ENCODE data around the gene RBM20. TPM values are rescaled to one million over a fixed set of nuclear protein-coding genes. Genes with fewer than 3 reads are reported as not detected.

The RBM20 gene
- total RNA-seq, 2 experiments from 2014 or later: 0.06 to 0.17 TPM

DNA sequence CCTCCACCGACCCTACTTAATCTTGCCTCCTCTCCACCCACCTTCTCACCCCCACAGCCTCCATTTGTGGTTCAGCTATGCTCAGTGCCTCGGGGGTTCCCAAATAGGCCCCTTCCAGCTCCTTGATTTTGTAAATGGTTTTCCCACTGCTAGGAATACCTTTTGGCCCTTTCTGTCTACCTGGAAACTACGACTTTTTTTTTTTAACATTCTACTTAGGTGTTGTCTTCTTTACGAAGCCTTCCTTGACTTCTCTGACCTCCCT, 200.4 kb downstream of the RBM20 start:
- Mint-ChIP-seq H3K36me3 (no peaks in the 10 kb centered on the region), H3K9me3 (peaks cover 1% of the 10 kb centered on the region), H3K4me1 (peaks cover 44% of the 10 kb centered on the region), H3K27me3 (no peaks in the 10 kb centered on the region), H3K27ac (no peak overlapping the region), H3K4me3 (no peak overlapping the region)
- ATAC-seq (ENCODE audit: low read depth) (no peak), DNase-seq (no peak)
- POLR2A ChIA-PET: interaction anchor here (2.3 to 3.4 kb wide), 2 partner anchors 13 to 15 kb away, joined by 7 to 21 read pairs; no protein-coding TSS in a partner anchor

DNA sequence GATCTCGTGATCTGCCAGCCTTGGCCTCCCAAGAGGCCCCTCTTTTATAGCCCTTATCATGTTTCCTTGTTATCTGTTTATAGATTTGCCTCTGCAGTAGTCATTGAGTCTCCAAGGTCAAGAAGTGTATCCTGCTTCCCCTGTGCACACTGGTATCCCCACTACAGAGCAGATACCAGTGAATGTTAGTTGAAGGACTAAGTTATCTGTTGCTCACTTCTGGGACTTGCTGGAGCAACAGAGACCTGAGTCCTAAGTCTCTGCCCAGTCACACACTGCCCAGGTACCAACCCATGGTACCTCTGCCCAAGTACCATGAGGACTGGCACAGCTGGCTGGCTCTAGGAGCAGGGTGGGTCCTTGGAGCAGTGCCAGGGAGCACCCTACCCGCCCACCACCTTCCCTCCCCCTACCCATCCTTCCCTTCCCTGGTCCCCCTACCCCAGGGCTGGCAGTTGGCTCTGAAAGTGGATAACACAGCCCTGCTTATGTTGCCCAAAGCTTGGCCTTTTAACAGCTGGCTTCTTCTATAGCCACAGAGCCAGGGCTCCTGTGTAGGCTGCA, 201.1 kb downstream of the RBM20 start:
- POLR2A ChIA-PET: interaction anchor here (0.7 to 3.4 kb wide), 3 partner anchors 9 to 26 kb away, joined by 3 to 21 read pairs (median 4); partner anchors contain the start of gene PDCD4
- ATAC-seq (ENCODE audit: low read depth): no peak
- Mint-ChIP-seq H3K4me1 (peaks cover 52% of the 10 kb centered on the region), H3K4me3 (no peak overlapping the region), H3K27me3 (no peaks in the 10 kb centered on the region), H3K9me3 (peaks cover 1% of the 10 kb centered on the region), H3K36me3 (no peaks in the 10 kb centered on the region), H3K27ac (no peak overlapping the region)
- DNase-seq: no peak

DNA sequence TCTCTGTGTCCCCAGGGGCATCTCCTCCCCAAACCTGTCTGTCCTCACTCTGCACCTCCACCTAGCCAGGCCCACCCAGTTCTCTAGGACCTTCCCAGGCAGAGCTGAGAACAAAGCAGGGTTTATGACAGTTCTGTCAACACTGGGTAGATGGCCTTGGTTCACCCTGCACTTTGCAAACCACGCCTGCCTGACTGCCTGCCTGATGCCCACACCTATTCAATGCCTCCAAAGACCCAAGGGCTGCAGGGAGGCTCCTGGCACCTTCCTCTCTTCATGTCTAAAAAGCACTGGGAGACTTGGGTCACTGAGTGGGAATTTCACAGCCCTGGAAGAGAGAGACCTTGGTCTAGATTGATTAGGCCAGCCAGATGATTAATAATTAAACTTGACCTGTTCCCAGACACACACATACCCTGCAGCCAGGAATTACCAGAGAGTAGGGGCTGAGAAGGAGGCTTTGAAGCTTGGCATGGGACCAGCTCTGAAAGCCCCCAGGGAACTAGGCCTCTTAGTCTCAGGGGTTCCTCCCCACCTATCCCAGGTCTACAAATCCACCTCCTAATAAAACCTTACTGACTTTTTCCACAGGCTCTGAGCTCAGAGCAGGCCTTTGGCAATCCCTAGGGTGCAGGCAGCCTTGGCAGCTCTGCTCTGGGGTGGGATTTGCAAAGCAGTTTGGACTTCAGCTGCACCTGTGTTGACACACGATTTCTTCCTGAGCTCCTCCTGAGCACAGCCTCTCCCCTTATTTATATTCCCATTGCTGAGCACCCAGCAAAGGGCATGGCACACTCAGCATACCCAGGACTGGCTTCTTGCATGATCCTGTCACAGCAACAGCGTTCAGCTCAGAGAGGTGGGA, 201.9 kb downstream of the RBM20 start:
- H3K4me1 Mint-ChIP-seq: peaks cover 57% of the 10 kb centered on the region
- H3K27me3 Mint-ChIP-seq: no peaks in the 10 kb centered on the region
- H3K9me3 Mint-ChIP-seq: peaks cover 1% of the 10 kb centered on the region
- DNase-seq (no peak), ATAC-seq (ENCODE audit: low read depth) (no peak)
- peak overlapping the region; percentile 5 for H3K27ac Mint-ChIP-seq
- no peaks in the 10 kb centered on the region for H3K36me3 Mint-ChIP-seq
- no peak overlapping the region for H3K4me3 Mint-ChIP-seq
- POLR2A ChIA-PET: interaction anchor here (1.1 to 1.5 kb wide), 3 partner anchors 15 to 25 kb away, joined by 3 to 5 read pairs (median 4); partner anchors contain the start of gene PDCD4

DNA sequence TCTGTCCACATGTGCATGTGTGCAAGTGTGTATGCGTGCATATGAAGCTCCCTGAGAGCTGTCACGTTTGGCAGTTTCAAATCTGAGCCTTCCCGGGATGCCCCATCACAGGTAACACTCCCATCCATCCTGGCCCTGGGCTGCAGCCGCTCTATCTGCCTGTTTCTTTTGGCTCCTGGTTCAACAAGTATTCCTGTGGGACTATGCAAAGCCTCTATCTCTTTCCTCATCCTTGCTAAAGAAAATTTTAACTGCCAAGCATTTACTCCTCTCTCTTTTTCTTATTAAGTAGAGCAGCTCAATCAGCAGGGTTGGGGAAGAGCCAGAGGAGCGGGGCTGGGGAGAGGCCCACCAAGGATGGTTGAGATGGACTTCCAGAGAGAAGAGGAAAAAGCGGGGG, 203.2 kb downstream of the RBM20 start:
- H3K27me3 Mint-ChIP-seq: no peaks in the 10 kb centered on the region
- no peak for ATAC-seq (ENCODE audit: low read depth)
- H3K9me3 Mint-ChIP-seq: peaks cover 1% of the 10 kb centered on the region
- no peak for DNase-seq
- H3K4me1 Mint-ChIP-seq: peaks cover 60% of the 10 kb centered on the region
- H3K27ac Mint-ChIP-seq: peak overlapping the region; percentile 2
- H3K4me3 Mint-ChIP-seq: no peak overlapping the region
- H3K36me3 Mint-ChIP-seq: no peaks in the 10 kb centered on the region
- POLR2A ChIA-PET: interaction anchor here (0.7 kb wide), 1 partner anchor 11 kb away, joined by 3 read pairs; no protein-coding TSS in a partner anchor

DNA sequence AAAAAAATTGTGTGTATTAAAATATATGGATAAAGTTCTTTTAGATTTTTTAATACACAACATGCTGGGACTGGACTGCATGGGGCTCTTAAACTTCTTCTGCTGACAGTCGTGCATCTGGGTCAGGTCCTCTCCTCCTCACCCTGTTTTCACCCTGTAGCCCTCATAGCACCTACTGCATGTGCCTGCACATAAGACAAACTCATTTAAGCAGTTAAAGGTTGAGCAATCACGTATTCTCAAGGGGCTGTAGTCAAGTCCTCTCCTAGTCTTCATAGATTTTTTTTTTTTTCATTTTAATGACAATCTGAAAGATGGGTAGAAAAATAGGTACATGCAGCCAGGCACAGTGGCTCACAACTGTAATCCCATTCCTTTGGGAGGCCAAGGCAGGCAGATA, 204.0 kb downstream of the RBM20 start:
- H3K27me3 Mint-ChIP-seq: no peaks in the 10 kb centered on the region
- peaks cover 1% of the 10 kb centered on the region for H3K9me3 Mint-ChIP-seq
- ATAC-seq (ENCODE audit: low read depth) (no peak), DNase-seq (no peak)
- POLR2A ChIA-PET: no interaction called here
- H3K36me3 Mint-ChIP-seq: no peaks in the 10 kb centered on the region
- H3K4me1 Mint-ChIP-seq: peaks cover 60% of the 10 kb centered on the region
- H3K27ac Mint-ChIP-seq: no peak overlapping the region
- no peak overlapping the region for H3K4me3 Mint-ChIP-seq

DNA sequence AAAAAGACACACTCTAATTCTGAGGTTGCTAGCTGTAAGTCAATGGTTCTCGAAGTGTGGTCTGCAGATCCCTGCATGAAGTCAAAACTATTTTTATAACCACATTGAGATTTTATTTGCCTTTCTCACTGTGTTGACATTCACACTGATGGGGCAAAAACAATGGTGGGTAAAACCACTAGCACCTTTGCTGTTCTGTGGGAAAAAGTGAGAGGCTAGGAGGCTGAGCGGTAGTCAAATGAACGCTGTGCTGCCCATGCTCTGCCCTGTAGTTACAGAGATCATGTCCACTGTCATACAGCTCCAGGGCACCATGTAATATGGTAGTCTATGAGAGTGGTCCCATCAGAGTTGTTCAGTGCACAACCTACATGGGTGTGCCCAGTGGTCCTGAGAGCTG, 206.0 kb downstream of the RBM20 start:
- POLR2A ChIA-PET: interaction anchor here (1.0 to 1.8 kb wide), 3 partner anchors 9 to 22 kb away, joined by 3 to 6 read pairs (median 4); partner anchors contain the start of gene PDCD4
- H3K36me3 Mint-ChIP-seq: peaks cover 2% of the 10 kb centered on the region
- no peak overlapping the region for H3K4me3 Mint-ChIP-seq
- H3K27ac Mint-ChIP-seq: no peak overlapping the region
- peaks cover 1% of the 10 kb centered on the region for H3K9me3 Mint-ChIP-seq
- H3K27me3 Mint-ChIP-seq: no peaks in the 10 kb centered on the region
- DNase-seq (no peak), ATAC-seq (ENCODE audit: low read depth) (no peak)
- H3K4me1 Mint-ChIP-seq: peaks cover 58% of the 10 kb centered on the region

DNA sequence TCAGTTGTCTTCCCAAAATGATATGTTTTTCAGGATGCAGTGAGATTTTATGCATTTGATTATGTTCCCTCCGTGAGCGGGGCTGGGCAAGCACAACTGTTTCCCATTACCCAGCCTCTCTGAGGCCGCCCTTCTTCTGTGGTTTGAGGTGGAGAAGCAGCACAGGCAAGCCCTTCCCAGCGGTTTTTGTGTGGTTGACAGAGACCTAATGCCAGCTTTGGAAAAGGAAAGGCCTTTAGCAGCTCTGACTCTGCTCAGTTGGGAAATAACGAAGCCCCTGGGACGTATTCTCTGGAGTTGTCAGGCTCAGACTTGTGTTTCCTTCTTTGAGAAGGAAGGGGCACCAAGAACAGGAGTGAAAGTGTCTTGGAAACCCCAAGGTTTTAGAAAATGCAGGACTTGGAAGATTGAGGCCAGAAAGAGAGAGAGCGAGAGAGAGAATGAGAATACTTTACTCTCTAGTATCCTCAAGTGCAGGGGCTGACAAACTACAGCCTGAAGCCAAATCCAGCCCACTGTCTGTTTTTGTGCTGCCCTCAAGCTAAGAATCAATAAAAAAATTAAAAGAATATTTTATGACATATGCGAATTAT, 207.0 kb downstream of the RBM20 start:
- DNase-seq (no peak), ATAC-seq (ENCODE audit: low read depth) (peak; percentile 40)
- POLR2A ChIA-PET: interaction anchor here (1.0 to 1.8 kb wide), 3 partner anchors 8 to 20 kb away, joined by 3 to 6 read pairs (median 4); partner anchors contain the start of gene PDCD4
- Mint-ChIP-seq H3K4me3 (peak overlapping the region; percentile 47), H3K4me1 (peaks cover 56% of the 10 kb centered on the region), H3K36me3 (peaks cover 5% of the 10 kb centered on the region), H3K27me3 (no peaks in the 10 kb centered on the region), H3K9me3 (peaks cover 6% of the 10 kb centered on the region), H3K27ac (peak overlapping the region; percentile 14)

DNA sequence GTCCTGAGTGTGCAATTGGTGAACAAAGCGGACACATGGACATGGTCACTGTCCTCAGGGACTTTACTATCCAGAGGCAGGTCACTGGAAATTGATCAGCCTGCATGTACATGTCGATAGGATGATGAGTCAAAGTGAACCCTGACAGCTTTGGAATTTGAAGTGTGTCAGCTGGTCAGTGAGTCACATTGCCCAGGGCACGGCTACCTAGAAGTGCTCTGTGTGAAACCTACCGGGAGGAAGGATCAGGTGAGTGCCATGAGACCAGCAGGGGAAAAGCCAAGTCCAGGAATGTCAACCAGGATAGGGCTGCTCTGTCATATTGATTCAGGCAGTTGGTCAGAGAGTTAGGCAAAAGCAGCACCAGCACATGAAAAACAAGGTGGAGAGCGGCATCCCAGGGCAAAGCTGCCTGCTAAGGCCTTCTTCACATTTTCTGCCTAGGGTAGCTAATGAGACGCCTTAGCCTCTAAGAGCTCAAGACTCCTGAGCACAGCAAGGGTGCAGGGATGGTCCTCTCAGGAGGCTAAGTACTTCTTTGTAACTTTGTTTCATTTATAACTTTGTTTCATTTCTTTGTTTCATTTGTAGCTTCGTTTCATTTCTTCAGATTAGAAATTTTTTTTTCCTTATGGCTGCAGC, 208.2 kb downstream of the RBM20 start:
- no peak for DNase-seq
- Mint-ChIP-seq H3K27me3 (no peaks in the 10 kb centered on the region), H3K9me3 (peaks cover 6% of the 10 kb centered on the region), H3K27ac (no peak overlapping the region), H3K36me3 (peaks cover 6% of the 10 kb centered on the region), H3K4me1 (peaks cover 57% of the 10 kb centered on the region), H3K4me3 (peak overlapping the region; percentile 63)
- POLR2A ChIA-PET: interaction anchor here (1.0 to 1.5 kb wide), 3 partner anchors 10 to 26 kb away, joined by 3 to 12 read pairs (median 4); partner anchors contain the start of gene PDCD4
- peak; percentile 44 for ATAC-seq (ENCODE audit: low read depth)

DNA sequence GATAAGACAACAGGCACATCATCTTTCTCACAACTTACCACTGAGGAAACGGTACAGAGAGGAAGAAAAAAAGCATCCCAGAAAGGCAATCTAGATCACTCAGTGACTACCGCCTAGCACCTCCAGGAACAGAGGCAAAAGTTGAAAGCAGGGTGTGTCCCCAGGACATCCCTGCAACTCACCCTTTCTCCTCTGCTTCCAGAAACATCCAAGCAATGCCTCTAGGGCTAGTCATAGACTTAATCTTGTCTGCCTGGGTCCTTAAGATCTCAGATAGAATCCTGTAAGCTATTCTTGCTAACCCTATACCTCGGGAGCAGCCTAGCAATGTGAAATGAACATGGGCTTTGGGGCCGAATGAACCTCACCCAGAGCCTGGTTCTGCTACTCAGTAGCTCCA, 208.8 kb downstream of the RBM20 start:
- H3K36me3 Mint-ChIP-seq: peaks cover 6% of the 10 kb centered on the region
- peaks cover 62% of the 10 kb centered on the region for H3K4me1 Mint-ChIP-seq
- peaks cover 6% of the 10 kb centered on the region for H3K9me3 Mint-ChIP-seq
- H3K4me3 Mint-ChIP-seq: peak overlapping the region; percentile 63
- DNase-seq (no peak), ATAC-seq (ENCODE audit: low read depth) (no peak)
- H3K27me3 Mint-ChIP-seq: no peaks in the 10 kb centered on the region
- no peak overlapping the region for H3K27ac Mint-ChIP-seq
- POLR2A ChIA-PET: interaction anchor here (1.0 to 1.5 kb wide), 3 partner anchors 9 to 26 kb away, joined by 3 to 12 read pairs (median 4); partner anchors contain the start of gene PDCD4

DNA sequence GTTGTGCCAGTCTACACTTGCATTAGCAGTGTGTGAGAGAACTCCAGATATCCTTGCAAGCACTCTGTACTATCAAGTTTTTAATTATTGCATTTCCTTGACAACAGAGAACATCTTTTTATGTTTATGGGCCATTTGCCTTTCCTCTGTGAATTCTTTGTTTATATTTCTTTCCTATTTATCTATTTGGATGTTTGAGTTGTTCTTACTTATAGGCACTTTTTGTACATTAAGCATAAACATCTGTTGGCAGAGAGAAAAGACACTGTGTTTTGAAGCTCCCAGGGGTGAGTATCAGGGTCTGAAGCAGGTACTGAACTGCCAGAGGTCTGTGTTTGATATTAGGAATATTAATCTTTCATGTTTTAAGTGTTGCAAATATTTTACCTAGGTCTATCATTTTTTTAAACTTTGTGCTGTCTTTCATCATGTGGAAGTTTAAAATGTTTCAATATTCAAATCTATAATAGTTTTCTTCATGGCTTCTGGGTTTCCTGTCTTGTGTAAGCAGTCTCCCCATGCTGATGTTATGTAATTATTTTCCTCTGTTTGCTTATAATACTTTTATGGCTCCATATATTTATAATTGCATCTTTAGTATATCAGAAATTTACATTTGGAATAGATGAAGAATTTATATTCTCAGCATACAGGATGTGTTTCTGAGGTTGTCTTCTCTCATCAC, 209.9 kb downstream of the RBM20 start:
- no peak for ATAC-seq (ENCODE audit: low read depth)
- POLR2A ChIA-PET: interaction anchor here (0.5 to 0.6 kb wide), 2 partner anchors 9 to 11 kb away, joined by 3 read pairs; no protein-coding TSS in a partner anchor
- no peak overlapping the region for H3K4me3 Mint-ChIP-seq
- DNase-seq: no peak
- no peaks in the 10 kb centered on the region for H3K27me3 Mint-ChIP-seq
- peaks cover 66% of the 10 kb centered on the region for H3K4me1 Mint-ChIP-seq
- no peak overlapping the region for H3K27ac Mint-ChIP-seq
- peaks cover 6% of the 10 kb centered on the region for H3K36me3 Mint-ChIP-seq
- H3K9me3 Mint-ChIP-seq: peaks cover 6% of the 10 kb centered on the region

DNA sequence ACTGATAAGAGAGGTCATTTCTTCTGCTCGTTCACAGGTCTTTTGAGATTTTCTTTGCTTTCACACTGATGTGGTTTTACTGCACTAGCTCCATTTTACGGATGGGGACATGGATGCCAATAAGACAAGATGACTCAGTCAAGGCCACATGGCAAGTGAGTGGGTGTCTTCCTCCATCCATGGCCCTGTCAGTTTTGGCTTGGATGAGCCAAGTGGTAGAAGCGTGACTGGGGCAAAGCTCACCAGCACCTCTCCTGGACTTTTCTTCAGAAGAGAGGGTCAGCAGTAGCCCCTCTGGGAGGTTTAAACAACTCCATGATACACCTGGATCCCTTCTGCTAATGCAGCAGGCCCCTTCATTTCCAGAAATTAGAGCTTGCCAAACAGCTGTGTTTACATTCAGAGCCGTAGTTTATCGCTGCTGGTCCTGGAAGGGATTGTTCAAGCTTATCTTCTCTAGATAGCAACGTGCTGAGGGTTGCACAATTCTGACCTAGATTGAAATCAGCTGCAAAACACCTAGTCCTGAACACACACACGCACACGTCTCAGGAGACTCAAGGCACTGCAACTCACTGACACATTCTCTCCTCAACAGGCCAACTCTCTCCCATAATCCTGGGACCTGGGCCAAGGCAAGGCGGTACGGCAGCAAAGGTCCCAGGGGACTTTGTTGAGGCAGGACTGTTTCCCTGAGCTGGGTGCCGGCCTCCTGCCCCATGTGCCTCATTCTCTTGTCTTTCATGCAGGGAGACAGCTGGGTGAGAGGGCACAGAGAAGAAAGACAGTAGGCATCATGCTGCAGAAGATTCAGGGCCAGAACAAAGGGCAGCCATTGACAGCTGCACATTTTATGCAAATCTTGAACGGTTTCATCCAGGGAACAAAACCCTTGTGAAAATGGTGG, 213.4 kb downstream of the RBM20 start:
- no peak for DNase-seq
- Mint-ChIP-seq H3K27ac (peak overlapping the region; percentile 86), H3K4me1 (peaks cover 67% of the 10 kb centered on the region), H3K4me3 (peak overlapping the region; percentile 39), H3K27me3 (no peaks in the 10 kb centered on the region), H3K9me3 (peaks cover 6% of the 10 kb centered on the region), H3K36me3 (peaks cover 6% of the 10 kb centered on the region)
- POLR2A ChIA-PET: interaction anchor here (0.8 to 6.8 kb wide), 11 partner anchors 10 to 62 kb away, joined by 3 to 53 read pairs (median 6); partner anchors contain the start of genes BBIP1, PDCD4 and SHOC2
- ATAC-seq (ENCODE audit: low read depth): no peak
